Endothelial cell of hepatic sinusoid (primary cell): ENCODE results near the gene TFDP2.
"Not testable (repeated sequence)": the region's sequence is repeated elsewhere in the genome, so short reads cannot be mapped to it uniquely, and the experiment has no call there.

Source experiments
- in situ Hi-C: cut with HindIII; loops from 2 replicates; pipeline ENCODE4 v1.10.0; 2017; ENCODE audit warnings: low sequenced_read_pairs

TFDP2 gene

GRCh38 chr3:141933421-141934300 lies 215.7 kb downstream of the TFDP2 start:
- in situ Hi-C loops: no loop called here

- in situ Hi-C loops: no loop called here
Observed at GRCh38 chr3:141930801-141931200, 218.5 kb downstream of the TFDP2 start.

DNA sequence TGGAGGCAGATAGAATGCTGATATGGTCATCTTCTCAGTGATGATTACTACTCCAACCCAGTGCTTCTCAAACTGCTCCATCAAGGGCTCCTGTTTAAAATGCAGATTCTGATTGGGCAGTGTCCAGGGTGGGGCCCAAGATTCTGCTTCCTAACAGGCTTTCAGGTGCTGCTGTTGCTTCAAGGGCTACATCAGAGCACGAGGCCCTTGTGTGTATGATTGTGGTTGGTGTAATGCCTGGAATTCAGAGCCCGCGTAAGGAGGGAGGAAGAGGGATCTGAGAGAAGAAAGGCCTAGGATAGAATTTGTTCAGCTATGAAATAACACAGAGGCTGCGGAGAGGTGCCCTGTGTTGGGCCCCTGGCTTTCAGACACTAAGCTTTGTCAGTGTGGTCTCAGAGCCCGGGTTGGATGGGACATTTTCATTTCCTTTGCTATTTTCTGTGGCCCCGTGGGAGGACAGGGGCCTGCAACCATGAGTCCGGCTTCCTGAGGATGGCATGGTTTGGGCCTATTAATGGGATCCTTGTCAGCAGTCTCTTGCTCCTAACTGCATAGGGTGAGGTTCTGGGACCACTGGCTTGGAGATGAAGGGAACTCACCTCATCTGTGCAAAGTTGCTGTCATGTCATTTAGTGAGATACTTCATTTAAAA lies 219.9 kb downstream of the TFDP2 start:
- in situ Hi-C loops: no loop called here

DNA sequence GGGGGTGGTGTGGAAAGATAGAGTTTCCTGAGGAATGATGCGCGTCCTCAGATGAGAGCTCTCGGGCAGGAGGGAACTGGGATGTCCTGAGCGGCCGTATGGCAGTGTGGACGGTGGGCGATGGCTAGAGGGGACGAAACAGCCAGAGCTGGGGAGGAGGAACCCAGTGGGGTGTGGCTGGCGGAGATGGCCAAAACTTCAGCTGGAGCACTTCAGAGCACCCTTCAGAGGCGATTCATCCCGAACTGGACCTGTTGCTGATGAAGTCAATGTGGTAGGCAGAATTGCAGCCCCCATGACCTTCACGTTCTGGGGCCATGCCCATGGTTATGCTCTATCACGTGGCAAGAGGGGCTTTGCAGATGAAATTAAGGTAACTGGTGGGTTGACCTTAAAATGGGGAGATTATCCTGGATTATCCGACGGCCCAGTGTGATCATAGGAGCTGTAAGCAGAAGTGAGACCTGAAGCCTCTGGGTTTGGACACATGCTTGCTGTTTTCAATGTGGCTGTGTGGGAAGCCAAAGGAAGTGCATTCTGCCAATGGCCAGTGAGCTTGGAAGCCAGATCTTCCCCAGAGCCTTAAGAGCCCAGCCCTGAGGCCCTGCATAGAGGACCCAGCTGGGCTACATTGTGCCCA lies 220.6 kb downstream of the TFDP2 start:
- in situ Hi-C loops: no loop called here

DNA sequence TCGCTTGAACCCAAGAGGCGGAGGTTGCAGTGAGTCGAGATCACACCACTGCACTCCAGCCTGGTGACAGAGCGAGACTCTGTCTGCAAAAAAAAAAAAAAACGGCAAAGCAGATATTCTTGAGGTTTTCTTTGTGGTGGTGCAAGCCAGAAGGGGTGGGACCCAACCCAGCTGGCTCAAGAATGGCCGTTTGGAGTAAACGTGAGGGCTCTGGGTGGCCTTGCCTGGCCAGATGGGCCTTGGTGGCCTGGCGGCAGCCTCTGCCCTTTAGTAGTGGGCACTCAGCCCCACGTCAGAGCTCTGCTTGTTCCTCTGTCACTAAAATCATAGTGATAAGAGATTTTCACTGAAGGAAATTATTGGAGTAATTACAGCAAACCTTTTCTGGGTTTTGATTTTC lies 222.4 kb downstream of the TFDP2 start:
- in situ Hi-C loops: no loop called here

- in situ Hi-C loops: not testable (repeated sequence)
Observed at GRCh38 chr3:141925677-141926076, 223.7 kb downstream of the TFDP2 start.

DNA sequence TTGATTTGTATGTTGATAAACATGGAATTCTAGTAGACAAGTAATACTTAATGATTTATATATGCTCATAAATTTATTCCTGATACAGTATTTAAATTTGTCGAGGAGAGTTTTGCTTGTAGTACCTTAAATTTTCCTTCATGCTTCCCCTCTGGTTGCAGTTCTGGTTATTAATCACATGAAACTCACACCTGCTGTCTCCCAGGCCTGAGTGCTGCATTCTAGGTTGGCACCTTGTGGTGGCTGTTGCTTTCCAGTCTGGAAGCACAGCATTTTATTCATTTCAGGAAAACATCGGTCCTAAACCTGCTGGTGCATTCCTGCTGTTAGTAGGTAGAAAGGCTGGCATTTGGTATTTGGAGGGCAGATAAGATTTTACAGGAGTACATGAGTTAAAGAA lies 228.0 kb downstream of the TFDP2 start:
- in situ Hi-C loops: no loop called here

GRCh38 chr3:141920701-141921100 lies 228.6 kb downstream of the TFDP2 start:
- in situ Hi-C loops: no loop called here

- in situ Hi-C loops: no loop called here
Observed at GRCh38 chr3:141915766-141916165, 233.6 kb downstream of the TFDP2 start.

GRCh38 chr3:141915016-141915415 lies 234.3 kb downstream of the TFDP2 start:
- in situ Hi-C loops: no loop called here

- in situ Hi-C loops: no loop called here
Observed at GRCh38 chr3:141914311-141914710, 235.0 kb downstream of the TFDP2 start.

DNA sequence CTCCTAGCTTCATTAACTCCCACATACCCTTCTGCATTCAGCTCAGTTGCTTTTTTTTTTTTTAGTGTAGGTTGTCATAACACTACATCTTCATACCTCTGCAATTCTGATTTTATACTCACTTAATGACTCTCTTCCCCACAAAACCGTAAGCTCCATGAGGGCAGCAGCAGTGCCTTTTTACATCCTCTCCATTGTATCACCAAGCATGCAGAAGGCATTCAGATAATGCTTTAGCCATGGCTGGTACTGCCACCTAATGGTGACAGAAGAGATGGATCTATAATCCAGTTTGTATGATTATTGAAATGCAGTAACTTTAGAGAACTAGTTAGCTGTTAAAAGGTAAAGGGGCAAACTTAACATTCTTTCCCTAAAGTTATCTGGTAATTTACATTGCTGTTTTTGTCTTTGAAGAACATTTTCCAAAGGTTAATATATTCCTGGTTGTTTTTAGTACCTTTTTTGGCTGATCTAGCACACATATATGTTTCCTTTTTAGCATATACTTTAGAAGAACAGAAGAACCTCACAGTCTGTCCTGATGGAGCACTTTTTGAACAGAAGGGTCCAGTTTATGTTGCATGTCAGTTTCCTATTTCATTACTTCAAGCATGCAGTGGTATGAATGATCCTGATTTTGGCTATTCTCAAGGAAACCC lies 236.1 kb downstream of the TFDP2 start:
- in situ Hi-C loops: no loop called here

DNA sequence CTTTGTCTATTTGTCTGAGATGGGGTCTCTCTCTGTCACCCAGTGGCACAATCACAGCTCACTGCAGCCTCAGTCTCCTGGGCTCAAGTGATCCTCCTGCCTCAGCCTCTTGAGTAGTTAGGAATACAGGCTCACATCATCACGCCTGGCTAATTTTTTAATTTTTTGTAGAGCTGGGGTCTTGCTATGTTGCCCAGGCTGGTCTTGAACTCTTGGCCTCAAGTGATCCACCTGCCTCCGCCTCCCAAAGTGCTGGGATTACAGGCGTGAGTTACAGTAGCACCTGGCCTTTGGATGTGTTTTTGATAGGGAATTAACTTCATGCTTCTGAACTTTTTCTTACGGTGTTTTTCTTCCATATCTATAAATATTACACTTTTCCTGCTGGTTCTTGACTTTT lies 239.4 kb downstream of the TFDP2 start:
- in situ Hi-C loops: not testable (repeated sequence)

- in situ Hi-C loops: no loop called here
Observed at GRCh38 chr3:141909408-141909807, 239.9 kb downstream of the TFDP2 start.

- in situ Hi-C loops: no loop called here
Observed at GRCh38 chr3:141905129-141905528, 244.2 kb downstream of the TFDP2 start.

DNA sequence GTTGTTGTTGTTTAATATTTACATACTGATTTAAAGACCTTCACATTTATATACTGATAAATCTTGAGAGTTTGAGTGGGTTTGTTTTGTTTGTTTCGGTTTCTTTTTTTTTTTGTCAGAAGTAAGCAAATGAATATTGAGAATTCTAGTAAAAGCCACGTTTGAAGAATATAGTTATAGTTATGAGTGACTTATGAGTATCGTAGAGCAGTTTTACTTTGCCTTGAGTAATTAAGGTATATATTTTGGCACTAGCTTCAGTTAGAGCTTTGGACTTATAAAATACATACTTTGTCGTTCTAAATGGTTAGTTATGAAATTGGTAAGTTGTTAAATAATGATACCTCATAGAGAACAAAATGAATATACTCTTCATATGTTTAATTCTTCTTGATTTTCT lies 245.1 kb downstream of the TFDP2 start:
- in situ Hi-C loops: no loop called here

DNA sequence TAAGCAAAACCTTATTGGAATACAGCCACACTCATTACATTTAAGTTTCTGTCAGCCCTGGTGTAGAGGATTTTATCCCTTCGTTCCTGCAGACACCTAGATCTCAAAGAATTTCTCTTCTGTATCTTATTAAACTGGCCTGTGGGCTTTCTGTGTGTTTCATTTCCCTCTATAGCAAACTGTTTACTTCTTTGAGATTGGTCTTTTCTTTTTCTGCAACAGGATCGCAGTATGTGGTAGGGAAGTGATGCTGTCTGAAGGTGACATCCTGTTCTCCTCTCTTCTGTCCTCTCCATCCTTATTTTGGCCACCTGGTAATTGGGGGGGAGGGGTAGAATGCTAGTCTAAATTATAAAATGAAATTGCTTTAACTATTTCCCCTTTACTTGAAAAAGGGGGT lies 247.4 kb downstream of the TFDP2 start:
- in situ Hi-C loops: no loop called here

DNA sequence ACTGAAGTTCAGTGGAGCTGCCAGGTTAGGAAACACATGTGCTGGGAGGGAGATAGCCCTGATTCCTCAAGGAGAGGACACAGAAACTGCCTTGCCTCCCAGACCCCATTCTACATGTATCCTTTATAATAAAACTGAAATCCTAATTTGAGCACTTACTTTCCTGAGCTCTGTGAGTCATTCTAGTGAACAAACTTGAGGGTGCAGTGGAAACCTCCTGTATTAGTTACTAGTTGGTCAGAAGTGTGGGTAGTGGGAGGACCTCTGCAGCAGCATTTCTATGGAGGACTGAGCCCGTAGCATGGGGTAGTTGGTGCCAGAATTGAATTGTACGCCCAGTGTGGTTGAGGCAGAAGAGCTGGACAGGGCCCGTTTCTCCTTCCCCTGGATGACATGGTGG lies 249.0 kb downstream of the TFDP2 start:
- in situ Hi-C loops: no loop called here

DNA sequence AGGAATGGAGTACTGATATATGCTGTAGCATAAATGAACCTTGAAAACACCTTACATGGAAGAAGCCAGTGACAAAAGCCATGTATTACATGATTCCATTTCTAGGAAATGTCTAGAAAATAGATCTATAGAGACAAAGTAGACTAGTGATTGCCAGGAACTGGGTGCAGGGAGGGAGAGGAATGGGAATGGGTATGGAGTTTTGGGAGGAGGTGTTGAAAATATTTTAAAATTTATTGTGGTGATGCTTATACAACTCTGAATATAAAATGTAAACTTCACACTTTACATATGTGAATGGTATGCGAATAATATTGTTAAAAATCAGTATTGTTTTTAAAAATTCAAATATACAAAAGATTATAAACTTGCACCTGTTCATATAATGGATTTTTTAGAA lies 250.4 kb downstream of the TFDP2 start:
- in situ Hi-C loops: no loop called here

- in situ Hi-C loops: no loop called here
Observed at GRCh38 chr3:141895731-141896130, 253.6 kb downstream of the TFDP2 start.

- in situ Hi-C loops: no loop called here
Observed at GRCh38 chr3:141894524-141895176, 254.7 kb downstream of the TFDP2 start.
